Peyer's patch (tissue), 4 donors: Measurements from ENCODE around the gene MCF2L2.

Experiments
- CTCF ChIP-seq, 6 experiments: fragments of 450-650 bp in 4 of 6; fragments of 200-600 bp in 2 of 6; sonication (generic) in 1 of 6; IDR thresholded peaks; one replicate each; pipeline ENCODE4 v1.5.1; 2017 to 2019; ENCODE audit warnings: antibody characterized with exemption in 6 of 6, mild to moderate bottlenecking in 3 of 6, moderate library complexity in 1 of 6
- POLR2A ChIP-seq, 2 donors: fragments of 450-650 bp; IDR thresholded peaks; one replicate each; pipeline ENCODE4 v1.5.1; 2017; ENCODE audit warnings: antibody characterized with exemption in 2 of 2, mild to moderate bottlenecking in 2 of 2, moderate library complexity in 2 of 2

GRCh38 chr3:183182732-183183610, 245.4 kb downstream of the MCF2L2 start:
- TF ChIP-seq CTCF (IDR thresholded peaks at IDR 0.05): no peak
- TF ChIP-seq POLR2A (IDR thresholded peaks at IDR 0.05): no peak
